Measurements from ENCODE around the gene ADAD1.
A peak's percentile ranks its signal among the peaks of the same experiment; 100 is the strongest.
"Not testable (repeated sequence)": the region's sequence is repeated elsewhere in the genome, so short reads cannot be mapped to it uniquely, and the experiment has no call there.

ADAD1 gene

DNA sequence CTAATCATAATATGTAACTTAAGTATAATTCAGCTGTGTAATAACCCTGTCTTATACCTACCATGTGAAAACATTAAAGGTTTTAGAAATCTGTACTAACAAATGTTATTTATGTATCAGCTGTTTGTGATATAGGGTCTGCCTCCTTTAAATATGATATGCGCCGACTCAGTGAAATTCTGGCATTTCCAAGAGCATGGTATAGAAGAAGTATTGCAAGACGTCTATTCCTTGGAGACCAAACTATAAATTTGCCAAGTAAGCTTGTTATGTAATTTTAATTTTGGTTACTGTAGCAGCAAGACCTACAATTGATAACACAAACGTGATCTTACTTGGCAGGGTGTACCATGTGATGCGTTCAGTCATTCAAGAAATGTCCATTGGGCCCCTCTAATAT lies 32.3 kb upstream of the ADAD1 start:
- TF ChIP-seq, protein P1, sequence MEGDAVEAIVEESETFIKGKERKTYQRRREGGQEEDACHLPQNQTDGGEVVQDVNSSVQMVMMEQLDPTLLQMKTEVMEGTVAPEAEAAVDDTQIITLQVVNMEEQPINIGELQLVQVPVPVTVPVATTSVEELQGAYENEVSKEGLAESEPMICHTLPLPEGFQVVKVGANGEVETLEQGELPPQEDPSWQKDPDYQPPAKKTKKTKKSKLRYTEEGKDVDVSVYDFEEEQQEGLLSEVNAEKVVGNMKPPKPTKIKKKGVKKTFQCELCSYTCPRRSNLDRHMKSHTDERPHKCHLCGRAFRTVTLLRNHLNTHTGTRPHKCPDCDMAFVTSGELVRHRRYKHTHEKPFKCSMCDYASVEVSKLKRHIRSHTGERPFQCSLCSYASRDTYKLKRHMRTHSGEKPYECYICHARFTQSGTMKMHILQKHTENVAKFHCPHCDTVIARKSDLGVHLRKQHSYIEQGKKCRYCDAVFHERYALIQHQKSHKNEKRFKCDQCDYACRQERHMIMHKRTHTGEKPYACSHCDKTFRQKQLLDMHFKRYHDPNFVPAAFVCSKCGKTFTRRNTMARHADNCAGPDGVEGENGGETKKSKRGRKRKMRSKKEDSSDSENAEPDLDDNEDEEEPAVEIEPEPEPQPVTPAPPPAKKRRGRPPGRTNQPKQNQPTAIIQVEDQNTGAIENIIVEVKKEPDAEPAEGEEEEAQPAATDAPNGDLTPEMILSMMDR (IDR thresholded peaks at IDR 0.05; ENCODE audit: low read depth, low read length) = no peak
- no peak for DNase-seq (ENCODE audit: low read depth, low spot score)
- in situ Hi-C loops (cut with HindIII; ENCODE audit: low sequenced_read_pairs) = no loop called here
- H3K4me3 ChIP-seq (ENCODE audit: low read depth, low read length) = no peak overlapping the region

DNA sequence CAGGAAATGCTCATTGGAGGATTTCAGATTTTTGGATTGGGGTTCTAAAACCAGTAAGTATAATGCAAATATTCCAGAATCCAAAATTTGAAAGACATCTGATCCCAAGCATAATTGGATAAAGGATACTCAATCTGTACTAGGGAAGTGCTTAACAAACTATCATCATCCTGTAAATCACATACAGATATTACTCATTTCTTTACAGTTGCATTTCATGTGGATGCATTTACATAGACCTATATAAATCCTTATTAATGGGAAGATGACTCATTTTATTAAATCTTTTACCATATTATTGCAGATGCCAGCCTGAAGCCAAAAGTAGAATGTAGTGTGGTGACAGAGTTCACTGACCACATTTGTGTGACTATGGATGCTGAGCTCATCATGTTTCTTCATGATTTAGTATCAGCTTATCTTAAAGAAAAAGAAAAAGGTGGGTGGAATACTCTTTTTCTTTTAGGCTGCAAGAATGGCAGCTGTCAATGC lies 22.4 kb upstream of the ADAD1 start:
- DNase-seq (ENCODE audit: low read depth, low spot score) = no peak
- H3K4me3 ChIP-seq (ENCODE audit: low read depth, low read length) = no peak overlapping the region
- in situ Hi-C loops (cut with HindIII; ENCODE audit: low sequenced_read_pairs) = no loop called here
- TF ChIP-seq, protein P1 (IDR thresholded peaks at IDR 0.05; ENCODE audit: low read depth, low read length) = no peak

GRCh38 chr4:122360754-122361153 lies 18.1 kb upstream of the ADAD1 start:
- in situ Hi-C loops (cut with HindIII; ENCODE audit: low sequenced_read_pairs) = no loop called here
- TF ChIP-seq, protein P1 (IDR thresholded peaks at IDR 0.05; ENCODE audit: low read depth, low read length) = no peak
- H3K4me3 ChIP-seq (ENCODE audit: low read depth, low read length) = no peak overlapping the region
- DNase-seq (ENCODE audit: low read depth, low spot score) = peak; percentile 9

- TF ChIP-seq, protein P1 (IDR thresholded peaks at IDR 0.05; ENCODE audit: low read depth, low read length) = no peak
- in situ Hi-C loops (cut with HindIII; ENCODE audit: low sequenced_read_pairs) = no loop called here
- H3K4me3 ChIP-seq (ENCODE audit: low read depth, low read length) = no peak overlapping the region
- DNase-seq (ENCODE audit: low read depth, low spot score) = no peak
These were observed 14.0 kb upstream of the ADAD1 start for GRCh38 chr4:122364700-122365404.

GRCh38 chr4:122368786-122369185 lies 10.0 kb upstream of the ADAD1 start:
- in situ Hi-C loops (cut with HindIII; ENCODE audit: low sequenced_read_pairs); DNase-seq (ENCODE audit: low read depth, low spot score); H3K4me3 ChIP-seq (ENCODE audit: low read depth, low read length): not testable (repeated sequence)

DNA sequence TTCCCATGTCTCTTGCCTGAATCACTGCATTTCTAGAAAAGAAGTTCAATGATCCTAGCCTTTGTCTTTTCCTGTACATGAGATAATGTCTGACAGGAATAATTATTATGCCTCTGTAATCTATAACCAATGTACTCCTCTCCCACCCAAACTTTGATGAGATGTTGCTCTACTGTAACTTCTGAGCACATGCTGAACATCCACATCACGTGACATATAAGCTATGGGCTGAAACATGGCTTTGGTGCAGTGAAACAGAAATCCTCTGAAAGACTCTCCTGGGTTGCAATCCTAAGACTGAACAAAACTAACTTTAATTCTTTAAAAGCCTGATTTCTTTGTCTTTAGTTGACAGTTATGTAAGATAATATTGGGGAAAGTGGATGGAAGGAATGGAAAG lies 1.5 kb upstream of the ADAD1 start:
- no peak for DNase-seq (ENCODE audit: low read depth, low spot score)
- no peak overlapping the region for H3K4me3 ChIP-seq (ENCODE audit: low read depth, low read length)
- in situ Hi-C loops (cut with HindIII; ENCODE audit: low sequenced_read_pairs) = no loop called here
- TF ChIP-seq, protein P1 (IDR thresholded peaks at IDR 0.05; ENCODE audit: low read depth, low read length) = no peak

GRCh38 chr4:122379239-122379638 lies 428 bp downstream of the ADAD1 start:
- DNase-seq (ENCODE audit: low read depth, low spot score) = no peak
- in situ Hi-C loops (cut with HindIII; ENCODE audit: low sequenced_read_pairs) = no loop called here
- TF ChIP-seq, protein P1 (IDR thresholded peaks at IDR 0.05; ENCODE audit: low read depth, low read length) = no peak

More at GRCh38 chr4:122379239-122379638, 428 bp downstream of the ADAD1 start:
- no peak overlapping the region for H3K4me3 ChIP-seq (ENCODE audit: low read depth, low read length)
